IMR-90 (cell line): Measurements from ENCODE around the gene GRID1. TPM values are rescaled to one million over a fixed set of nuclear protein-coding genes. Genes with fewer than 3 reads are reported as not detected.

Experiments used
- ATAC-seq: fragments of 200-7000 bp; cut with Tn5 transposase; 2 replicates; pipeline ENCODE4 v1.9.1; 2020; ENCODE audit warnings: low read depth, mild to moderate bottlenecking, moderate library complexity
- BruUV-seq: library from RNA; stranded (reverse); fragments of 400-500 nt; replicated peaks from 2 replicates; lab custom pipeline; 2021; lab: Mats Ljungman, UMichigan
- CTCF ChIA-PET: fragments of 300-600 bp; formaldehyde crosslinking; extraction: SDS; loops from one replicate; lab custom pipeline; 2021; ENCODE audit warnings: antibody characterized with exemption; lab: Yijun Ruan, JAX
- POLR2A ChIA-PET: fragments of 300-600 bp; sonication (Branson Sonifier 250); formaldehyde crosslinking; loops from one replicate; lab custom pipeline; 2022; ENCODE audit warnings: antibody characterized with exemption; ENCODE audit not compliant: unreplicated experiment; lab: Charles Lee
- DNase-seq: peaks from one replicate; pipeline ENCODE4 v3.0.0; 2013
- H2AFZ ChIP-seq: replicated peaks from 2 replicates; pipeline ENCODE3; 2013; ENCODE audit warnings: low read length, mild to moderate bottlenecking; ENCODE audit not compliant: poor library complexity
- H2AK5ac ChIP-seq: 2 replicates; pipeline ENCODE4 v1.6.1; 2013; ENCODE audit warnings: low read depth, low read length, inconsistent platforms
- H2AK9ac ChIP-seq: replicated peaks from 2 replicates; pipeline ENCODE3; 2013; ENCODE audit warnings: mild to moderate bottlenecking, low read depth, low read length, moderate library complexity; ENCODE audit not compliant: poor library complexity
- H2BK120ac ChIP-seq: 2 replicates; pipeline ENCODE4 v1.6.1; 2013; ENCODE audit warnings: low read depth, low read length, inconsistent platforms
- H2BK15ac ChIP-seq: 3 replicates; pipeline ENCODE4 v1.6.1; 2013; ENCODE audit warnings: low read depth, low read length, inconsistent platforms
- H2BK20ac ChIP-seq: 2 replicates; pipeline ENCODE4 v1.6.1; 2013; ENCODE audit warnings: low read depth, mild to moderate bottlenecking, inconsistent platforms, low read length, moderate library complexity
- H2BK5ac ChIP-seq: 2 replicates; pipeline ENCODE4 v1.6.1; 2013; ENCODE audit warnings: mild to moderate bottlenecking, low read depth, low read length, inconsistent platforms; ENCODE audit not compliant: poor library complexity, severe bottlenecking
- H3K14ac ChIP-seq: replicated peaks from 2 replicates; pipeline ENCODE4 v1.6.1; 2013; ENCODE audit warnings: low read depth, low read length, inconsistent platforms
- H3K18ac ChIP-seq: 2 replicates; pipeline ENCODE4 v1.6.1; 2013; ENCODE audit warnings: low read depth, low read length, control low read depth
- H3K23ac ChIP-seq: 2 replicates; pipeline ENCODE4 v1.6.1; 2013; ENCODE audit warnings: low read depth, low read length, inconsistent platforms
- H3K27ac ChIP-seq: 2 replicates; pipeline ENCODE4 v1.5.1; 2013; ENCODE audit warnings: mild to moderate bottlenecking, control low read depth, low read length; ENCODE audit not compliant: insufficient read depth
- H3K27me3 ChIP-seq: 2 replicates; pipeline ENCODE4 v1.6.1; 2013; ENCODE audit warnings: low read length; ENCODE audit not compliant: control insufficient read depth, insufficient read depth
- H3K36me3 ChIP-seq: 2 replicates; pipeline ENCODE4 v1.6.1; 2013; ENCODE audit warnings: low read length, mixed read lengths; ENCODE audit not compliant: control insufficient read depth, insufficient read depth
- H3K4ac ChIP-seq: 2 replicates; pipeline ENCODE4 v1.6.1; 2013; ENCODE audit warnings: low read depth, low read length, inconsistent platforms
- H3K4me1 ChIP-seq: 2 replicates; pipeline ENCODE4 v1.6.1; 2013; ENCODE audit warnings: low read length, mixed read lengths; ENCODE audit not compliant: control insufficient read depth, insufficient read depth
- H3K4me2 ChIP-seq: 2 replicates; pipeline ENCODE4 v1.6.1; 2013; ENCODE audit warnings: low read depth, mild to moderate bottlenecking, control low read depth, low read length, moderate library complexity
- H3K4me3 ChIP-seq: 2 replicates; pipeline ENCODE4 v1.5.1; 2013; ENCODE audit warnings: low read depth, mild to moderate bottlenecking, control low read depth, low read length, moderate library complexity; ENCODE audit not compliant: insufficient read depth
- H3K56ac ChIP-seq: 2 replicates; pipeline ENCODE4 v1.6.1; 2013; ENCODE audit warnings: low read length, inconsistent platforms; ENCODE audit not compliant: insufficient read depth; ENCODE audit errors: extremely low read depth
- H3K79me1 ChIP-seq, 2 experiments: 2 replicates each; pipeline ENCODE4 v1.6.1; 2013; ENCODE audit warnings: low read length in 2 of 2, inconsistent platforms in 1 of 2, low read depth in 1 of 2
- H3K9ac ChIP-seq: 2 replicates; pipeline ENCODE4 v1.6.1; 2013; ENCODE audit warnings: low read depth, low read length, control low read depth
- H3K9me1 ChIP-seq: 2 replicates; pipeline ENCODE4 v1.6.1; 2013; ENCODE audit warnings: low read length, inconsistent platforms; ENCODE audit not compliant: insufficient read depth
- H3K9me3 ChIP-seq: 2 replicates; pipeline ENCODE4 v1.6.1; 2013; ENCODE audit warnings: low read length; ENCODE audit not compliant: control insufficient read depth, insufficient read depth
- H4K20me1 ChIP-seq: 2 replicates; pipeline ENCODE4 v1.6.1; 2013; ENCODE audit warnings: low read length, inconsistent platforms; ENCODE audit not compliant: insufficient read depth
- H4K5ac ChIP-seq: 2 replicates; pipeline ENCODE4 v1.6.1; 2013; ENCODE audit warnings: mild to moderate bottlenecking, low read depth, low read length, control low read depth
- H4K8ac ChIP-seq, 2 experiments: 2 replicates each; pipeline ENCODE4 v1.6.1; 2013; ENCODE audit warnings: low read depth in 2 of 2, low read length in 2 of 2, control low read depth in 1 of 2, inconsistent platforms in 1 of 2
- H4K91ac ChIP-seq: 2 replicates; pipeline ENCODE4 v1.6.1; 2013; ENCODE audit warnings: low read depth, low read length, inconsistent platforms; ENCODE audit not compliant: insufficient read depth
- BHLHE40 ChIP-seq: fragments of 150-350 bp; IDR thresholded peaks from 2 replicates; pipeline ENCODE4 v1.6.1; 2016; ENCODE audit warnings: mild to moderate bottlenecking, low read depth, low read length
- CEBPB ChIP-seq: IDR thresholded peaks from 2 replicates; pipeline ENCODE4 v1.6.1; 2012; ENCODE audit warnings: low read depth, low read length, improper control_type of control experiment
- CHD1 ChIP-seq: IDR thresholded peaks from 2 replicates; pipeline ENCODE4 v1.6.1; 2012; ENCODE audit warnings: low read depth, low read length, improper control_type of control experiment
- CTCF ChIP-seq: conservative IDR thresholded peaks from 2 replicates; pipeline ENCODE4 v1.5.1; 2012; ENCODE audit warnings: mild to moderate bottlenecking, low read depth, low read length, improper control_type of control experiment
- ELK1 ChIP-seq: fragments of 150-350 bp; IDR thresholded peaks from 2 replicates; pipeline ENCODE4 v1.6.1; 2016; ENCODE audit warnings: low read depth, mild to moderate bottlenecking, low read length, moderate library complexity, borderline replicate concordance
- FOS ChIP-seq: fragments of 150-350 bp; IDR thresholded peaks from 2 replicates; pipeline ENCODE4 v1.6.1; 2016; ENCODE audit warnings: low read depth, low read length
- MAFK ChIP-seq: IDR thresholded peaks from 2 replicates; pipeline ENCODE4 v1.6.1; 2012; ENCODE audit warnings: low read depth, low read length, improper control_type of control experiment
- MAZ ChIP-seq: IDR thresholded peaks from 2 replicates; pipeline ENCODE4 v1.6.1; 2012; ENCODE audit warnings: low read depth, mild to moderate bottlenecking, low read length, improper control_type of control experiment, moderate library complexity, borderline replicate concordance
- MXI1 ChIP-seq: IDR thresholded peaks from 2 replicates; pipeline ENCODE4 v1.6.1; 2012; ENCODE audit warnings: low read depth, mild to moderate bottlenecking, low read length, moderate library complexity, borderline replicate concordance
- NFE2L2 ChIP-seq: fragments of 150-350 bp; IDR thresholded peaks from 2 replicates; pipeline ENCODE4 v1.6.1; 2016; ENCODE audit warnings: low read depth, mild to moderate bottlenecking, low read length
- POLR2A ChIP-seq: IDR thresholded peaks from 2 replicates; pipeline ENCODE4 v1.6.1; 2012; ENCODE audit warnings: mild to moderate bottlenecking, low read depth, low read length
- RAD21 ChIP-seq: IDR thresholded peaks from 2 replicates; pipeline ENCODE4 v1.6.1; 2012; ENCODE audit warnings: low read length, improper control_type of control experiment
- RCOR1 ChIP-seq: IDR thresholded peaks from 2 replicates; pipeline ENCODE4 v1.6.1; 2012; ENCODE audit warnings: mild to moderate bottlenecking, low read length, improper control_type of control experiment; ENCODE audit not compliant: insufficient replicate concordance
- RFX5 ChIP-seq: IDR thresholded peaks from 2 replicates; pipeline ENCODE4 v1.8.0; 2012; ENCODE audit warnings: low read depth, mild to moderate bottlenecking, low read length, moderate library complexity
- USF2 ChIP-seq: fragments of 150-350 bp; IDR thresholded peaks from 2 replicates; pipeline ENCODE4 v1.6.1; 2017; ENCODE audit warnings: mild to moderate bottlenecking, antibody characterized with exemption, low read length, low read depth
- WGBS, 2 experiments: methylation state at CpG; one replicate each; pipeline versions ENCODE4 v1.1.5 to v1.1.7; 2013; ENCODE audit warnings: missing lambda C conversion rate in 2 of 2; ENCODE audit not compliant: insufficient read length in 1 of 2; ENCODE audit errors: extremely low coverage in 2 of 2; 5-methylcytosine and 5-hydroxymethylcytosine counted together
- dilution Hi-C: fragments of 300-500 bp; cut with HindIII; formaldehyde crosslinking; loops from one replicate; pipeline ENCODE4 v1.14.3; 2018; ENCODE audit warnings: low sequenced_read_pairs; ENCODE audit not compliant: unreplicated experiment
- in situ Hi-C: fragments of 300-500 bp; cut with MboI; formaldehyde crosslinking; loops from 3 replicates; pipeline ENCODE4 v1.14.3; 2019; ENCODE audit warnings: low sequenced_read_pairs, inconsistent platforms, mixed read lengths
- intact Hi-C: fragments of 100-400 bp; cut with micrococcal nuclease; formaldehyde crosslinking; loops from 2 replicates; pipeline ENCODE4 v1.10.0; 2022
- polyA plus RNA-seq, 3 experiments: library from polyadenylated mRNA; depleted of rRNA; stranded (reverse); fragments of >200 nt; gene quantifications; 2 replicates each; pipeline ENCODE4 v1.2.3, GENCODE V29; 2012; ENCODE audit warnings: low replicate concordance in 1 of 3
- total RNA-seq: library from RNA; depleted of rRNA; stranded (reverse); fragments of >200 nt; gene quantifications from 2 replicates; pipeline ENCODE4 v1.2.3, GENCODE V29; 2012

The GRID1 gene
- total and polyA plus RNA-seq, 2 of the 4 experiments (the other 2 are of a cell fraction): not detected

- Histone ChIP-seq H3K56ac (no peak overlapping the region), H2BK5ac (no peak overlapping the region), H4K20me1 (no peaks in the 10 kb centered on the region), H2AFZ (no peak overlapping the region), H3K9me1 (0 out of 2 replicates have a peak, but pooled peaks cover 3% of the 10 kb centered on the region), H3K9ac (no peak overlapping the region), H3K23ac (no peak overlapping the region), H4K5ac (no peak overlapping the region), H3K4me1 (no peaks in the 10 kb centered on the region), H2BK15ac (no peak overlapping the region), H3K27ac (no peak overlapping the region), H4K91ac (no peak overlapping the region), H4K8ac (no peak overlapping the region), H3K4ac (no peak overlapping the region), H3K9me3 (no peaks in the 10 kb centered on the region), H2AK9ac (no peak overlapping the region), H3K4me3 (no peak overlapping the region), H2BK120ac (no peak overlapping the region), H3K27me3 (no peaks in the 10 kb centered on the region), H3K79me1 (no peaks in the 10 kb centered on the region), H3K18ac (no peak overlapping the region), H3K4me2 (no peak overlapping the region), H2BK20ac (no peak overlapping the region), H2AK5ac (no peak overlapping the region), H3K36me3 (no peaks in the 10 kb centered on the region), H3K14ac (no peak overlapping the region)
- intact Hi-C loops (no loop called here), dilution Hi-C loops (no loop called here), in situ Hi-C loops (no loop called here)
- POLR2A ChIA-PET: no interaction called here
- no TSS peak for BruUV-seq
- ATAC-seq (no peak), DNase-seq (no peak)
- CTCF ChIA-PET: no interaction called here
- no peak for TF ChIP-seq MXI1
- TF ChIP-seq POLR2A: no peak
- no peak for TF ChIP-seq MAZ
- TF ChIP-seq RCOR1: no peak
- no peak for TF ChIP-seq USF2
- TF ChIP-seq BHLHE40: no peak
- TF ChIP-seq CHD1: no peak
- no peak for TF ChIP-seq NFE2L2
- TF ChIP-seq CTCF: no peak
- TF ChIP-seq RFX5: no peak
- no peak for TF ChIP-seq MAFK
- no peak for TF ChIP-seq CEBPB
- no peak for TF ChIP-seq RAD21
- TF ChIP-seq FOS: no peak
- no peak for TF ChIP-seq ELK1
- WGBS, 2 experiments: 42% methylated on average over 8 of the region's 10 CpGs; no CpG with 5 or more reads in 1 of the 2 experiments
Observed at GRCh38 chr10:86287110-86287793, 79.3 kb downstream of the GRID1 start.
